Measurements from ENCODE around the gene TMEM101. TPM values are rescaled to one million over a fixed set of nuclear protein-coding genes. Genes with fewer than 3 reads are reported as not detected.

The TMEM101 gene
- total RNA-seq, 2 experiments from 2014 or later: 26.5 to 27.2 TPM

- H4K20me1 ChIP-seq (ENCODE audit: insufficient read depth, low read length): no peaks in the 10 kb centered on the region
- intact Hi-C loops (cut with micrococcal nuclease; ENCODE audit: unreplicated experiment): no loop called here
- no peaks in the 10 kb centered on the region for H3K36me3 ChIP-seq (ENCODE audit: insufficient read depth, low read length)
- H2AFZ ChIP-seq (ENCODE audit: low read length): no peak overlapping the region
- DNase-seq (ENCODE audit: low spot score): no peak
- H3K4me3 ChIP-seq (ENCODE audit: low read depth, low read length, poor library complexity, severe bottlenecking): no peak overlapping the region
- H3K9me2 ChIP-seq (ENCODE audit: insufficient read depth, low read length): no peaks in the 10 kb centered on the region
- H3K27ac ChIP-seq (ENCODE audit: low read depth, low read length, poor library complexity, severe bottlenecking): no peak overlapping the region
- ChIA-PET CTCF (ENCODE audit: unreplicated experiment) (no interaction called here), POLR2A (no interaction called here)
- TF ChIP-seq EZH2phosphoT487 (IDR thresholded peaks at IDR 0.05; ENCODE audit: borderline replicate concordance, low read depth, low read length) (no peak), CTCF (conservative IDR thresholded peaks at IDR 0.05; ENCODE audit: low read length) (no peak)
- no peak overlapping the region for H3K4me2 ChIP-seq (ENCODE audit: low read length)
- BruUV-seq (replicated peaks): no TSS peak
- H3K9me3 ChIP-seq (ENCODE audit: low read length): no peaks in the 10 kb centered on the region
- peaks cover 23% of the 10 kb centered on the region for H3K4me1 ChIP-seq (ENCODE audit: insufficient read depth, low read length, poor library complexity, severe bottlenecking)
- no peaks in the 10 kb centered on the region for H3K79me2 ChIP-seq (ENCODE audit: insufficient read depth, low read depth, low read length)
These were observed 9.8 kb downstream of the TMEM101 start for GRCh38 chr17:44004761-44005526.

DNA sequence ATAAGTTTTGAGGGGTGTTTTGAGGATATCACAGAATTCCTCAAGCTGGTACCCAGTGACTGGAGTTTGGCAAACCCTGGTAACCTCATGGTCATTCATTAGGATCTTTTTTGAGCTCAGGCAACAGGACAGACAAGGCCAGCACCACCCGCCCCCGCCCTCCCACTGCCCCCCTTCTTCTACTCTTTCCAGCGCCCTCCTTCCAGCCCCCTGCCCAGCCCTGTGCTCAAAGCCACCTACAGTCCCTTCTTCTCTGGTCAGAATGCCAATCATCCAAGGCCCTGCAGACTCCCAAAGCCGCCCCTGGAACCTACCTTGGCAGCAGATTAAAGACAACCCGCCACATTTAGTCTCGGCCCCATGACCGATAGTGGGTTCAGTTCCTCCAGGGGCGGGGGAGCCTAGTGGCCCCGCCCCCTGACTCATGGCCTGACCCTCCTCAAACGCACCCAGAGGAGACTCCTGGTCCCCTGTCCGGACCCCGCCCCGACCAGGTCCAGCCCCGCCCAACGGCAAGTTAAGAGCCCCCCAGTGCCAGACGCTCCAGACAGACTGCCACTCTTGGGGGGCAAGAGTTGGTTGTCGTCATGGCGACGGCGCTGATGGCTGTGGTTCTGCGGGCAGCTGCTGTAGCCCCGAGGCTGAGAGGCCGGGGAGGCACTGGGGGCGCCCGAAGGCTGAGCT lies 10.5 kb downstream of the TMEM101 start, which contains the start of gene NAGS:
Gene NAGS (plus strand): TSS at position 546 of the 684 bp plus-strand sequence. CDS start 42 bp downstream, at position 588.
- DNase-seq (ENCODE audit: low spot score): no peak
- Histone ChIP-seq H3K4me2 (ENCODE audit: low read length) (no peak within 1 kb of the TSS), H3K4me1 (ENCODE audit: insufficient read depth, low read length, poor library complexity, severe bottlenecking) (peaks cover 23% of the 10 kb centered on the region), H4K20me1 (ENCODE audit: insufficient read depth, low read length) (no peaks in the 10 kb centered on the region), H3K4me3 (ENCODE audit: low read depth, low read length, poor library complexity, severe bottlenecking) (no peak within 1 kb of the TSS), H3K36me3 (ENCODE audit: insufficient read depth, low read length) (no peaks in the 10 kb centered on the region), H3K9me3 (ENCODE audit: low read length) (no peaks in the 10 kb centered on the region), H2AFZ (ENCODE audit: low read length) (no peak within 1 kb of the TSS), H3K9me2 (ENCODE audit: insufficient read depth, low read length) (no peaks in the 10 kb centered on the region), H3K79me2 (ENCODE audit: insufficient read depth, low read depth, low read length) (no peaks in the 10 kb centered on the region), H3K27ac (ENCODE audit: low read depth, low read length, poor library complexity, severe bottlenecking) (no peak within 1 kb of the TSS)
- ChIA-PET CTCF (ENCODE audit: unreplicated experiment) (no interaction called here), POLR2A (no interaction called here)
- intact Hi-C loops (cut with micrococcal nuclease; ENCODE audit: unreplicated experiment): no loop called here
- BruUV-seq (replicated peaks): no TSS peak
- no peak for TF ChIP-seq EZH2phosphoT487 (IDR thresholded peaks at IDR 0.05; ENCODE audit: borderline replicate concordance, low read depth, low read length)
- TF ChIP-seq CTCF (conservative IDR thresholded peaks at IDR 0.05; ENCODE audit: low read length): no peak

All from OCI-LY7 (cell line).